NCI-H146 treated with DMSO at 0.1 percent for 48 hours (cell line): ENCODE results near the gene TGM4.

ENCODE experiments used
- DNase-seq: peaks from one replicate; lab custom pipeline; 2025; ENCODE audit not compliant: unreplicated experiment; lab: John Stamatoyannopoulos, UW

Gene TGM4

DNA sequence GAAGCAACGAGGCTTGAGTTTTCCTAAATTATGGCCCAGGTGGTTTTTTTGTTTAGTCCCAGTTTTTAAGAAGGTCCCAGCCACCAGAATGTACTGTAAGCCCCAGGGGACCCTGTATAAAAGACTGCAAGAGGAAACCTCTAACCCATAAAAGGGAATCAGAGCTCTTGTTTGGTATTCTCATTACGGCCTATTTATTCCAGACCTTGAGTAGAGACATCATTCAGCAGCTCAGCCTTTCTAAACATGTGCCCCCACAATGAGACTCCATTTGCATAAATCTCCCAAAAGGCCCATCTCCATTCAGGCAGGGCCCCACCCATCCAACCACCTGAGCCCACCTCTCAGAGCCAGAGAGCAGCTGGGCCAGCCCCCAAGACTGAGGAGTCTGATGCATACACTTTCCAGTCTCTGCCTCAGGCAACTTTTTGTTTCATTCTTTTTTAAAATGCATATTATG, 75.9 kb downstream of the TGM4 start:
- DNase-seq = no peak

DNA sequence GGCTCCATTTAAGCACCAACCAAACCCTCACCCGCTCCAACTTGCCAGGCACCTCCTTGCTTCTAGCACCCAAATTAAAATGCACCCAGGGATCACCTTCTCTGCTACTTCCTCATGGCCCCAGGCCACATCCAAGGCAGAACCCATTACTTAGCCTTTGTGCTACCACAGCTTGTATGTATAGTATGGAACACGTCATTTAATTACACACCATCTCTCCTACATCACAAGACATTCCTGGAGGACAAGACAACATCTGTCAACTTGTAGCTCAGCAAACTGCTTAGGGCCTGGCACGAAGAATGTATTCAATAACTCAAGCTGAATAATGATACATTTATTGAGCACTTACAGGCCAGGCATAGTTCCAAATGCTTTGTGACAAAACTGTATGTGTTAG, 78.3 kb downstream of the TGM4 start:
- no peak for DNase-seq

DNA sequence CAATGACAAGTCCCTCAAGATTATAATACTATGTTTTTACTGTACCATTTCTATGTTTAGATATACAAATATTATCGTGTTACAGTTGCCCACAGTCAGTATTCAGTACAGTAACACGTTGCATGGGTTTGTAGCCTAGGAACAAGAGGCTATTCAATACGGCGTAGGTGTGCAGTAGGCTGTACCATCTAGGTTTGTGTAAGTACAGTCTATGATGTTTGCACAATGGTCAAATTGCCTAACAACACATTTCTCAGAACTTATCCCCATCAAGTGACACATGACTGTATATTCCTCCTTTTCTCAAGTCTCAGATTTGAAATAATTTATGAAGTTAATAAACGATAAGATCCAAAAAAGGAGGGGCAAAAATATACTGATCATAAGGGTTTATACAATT, 79.9 kb downstream of the TGM4 start:
- no peak for DNase-seq

DNA sequence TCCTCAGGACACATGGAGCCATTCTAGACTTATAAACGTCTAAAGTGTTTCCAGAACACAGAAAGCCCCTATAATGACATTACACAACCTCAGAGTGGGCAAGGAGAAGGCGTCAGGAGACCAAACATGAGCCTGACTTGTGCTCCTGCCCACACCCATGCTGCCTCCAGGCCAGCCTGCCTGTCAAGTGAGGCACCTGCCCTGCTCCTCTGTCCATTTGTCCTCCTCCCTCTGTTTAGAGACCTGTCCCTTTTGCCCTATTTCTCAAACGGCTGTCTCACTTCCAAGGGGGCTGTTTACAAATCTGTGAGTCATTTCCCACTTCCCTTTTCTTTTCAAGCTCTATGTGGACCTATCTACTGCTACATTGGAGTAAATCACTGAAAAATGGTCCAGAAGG, 80.6 kb downstream of the TGM4 start:
- no peak for DNase-seq

DNA sequence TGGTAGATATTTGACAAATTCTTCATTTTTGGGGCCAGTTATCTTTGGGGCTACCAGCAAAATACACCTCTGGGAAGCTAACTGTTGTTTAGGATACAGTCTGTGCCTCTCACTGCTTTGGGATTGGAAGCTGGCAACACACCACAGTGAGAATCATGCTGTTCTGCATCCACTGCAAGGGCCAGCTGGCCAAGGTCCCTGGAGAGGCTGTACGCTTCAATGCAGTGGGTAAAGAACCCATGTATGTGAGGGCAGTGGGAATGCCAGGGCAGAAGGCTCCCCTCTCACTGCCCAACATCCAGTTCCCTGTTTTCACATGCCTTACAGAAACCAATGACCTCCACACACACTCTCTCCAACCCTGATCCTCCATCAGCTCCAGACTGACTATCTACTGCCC, 81.5 kb downstream of the TGM4 start:
- no peak for DNase-seq

DNA sequence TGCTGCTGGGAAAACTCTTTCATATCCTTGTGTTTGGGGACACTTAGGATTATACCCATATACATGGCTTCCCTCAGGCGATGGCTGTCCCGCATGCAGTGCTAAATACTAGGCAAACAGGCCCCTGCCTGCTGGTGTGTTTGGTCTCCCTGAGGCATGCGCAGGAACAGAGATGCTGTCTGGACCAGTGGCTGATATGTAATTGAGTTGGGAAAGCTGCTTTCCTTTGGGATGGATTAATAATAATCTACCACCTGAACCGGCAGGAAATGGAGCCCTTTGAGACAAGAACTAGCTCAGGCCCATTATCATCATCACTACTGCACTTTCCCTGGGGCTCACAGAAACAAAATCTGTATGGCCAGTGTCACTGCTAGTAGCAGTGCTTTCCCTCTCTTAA, 83.6 kb downstream of the TGM4 start:
- no peak for DNase-seq

DNA sequence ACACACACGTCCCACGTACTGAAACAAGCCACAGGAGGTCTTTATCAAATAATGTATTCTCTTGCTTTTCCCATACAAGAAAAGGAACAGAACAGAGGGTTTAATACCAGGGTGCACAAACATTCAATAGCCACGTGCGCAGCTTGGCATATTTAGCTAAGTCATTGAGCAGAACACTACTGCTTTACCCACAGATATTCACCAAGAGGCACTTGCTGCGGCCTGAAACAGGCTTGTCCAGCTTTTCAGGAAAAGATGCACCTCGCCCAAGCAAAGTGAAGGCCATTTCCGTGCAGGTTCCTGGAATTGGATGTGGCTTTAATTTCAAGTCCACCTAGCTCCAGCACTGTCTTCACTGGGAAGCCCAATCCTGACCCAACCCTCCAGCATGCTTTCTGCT, 84.0 kb downstream of the TGM4 start:
- DNase-seq = no peak

DNA sequence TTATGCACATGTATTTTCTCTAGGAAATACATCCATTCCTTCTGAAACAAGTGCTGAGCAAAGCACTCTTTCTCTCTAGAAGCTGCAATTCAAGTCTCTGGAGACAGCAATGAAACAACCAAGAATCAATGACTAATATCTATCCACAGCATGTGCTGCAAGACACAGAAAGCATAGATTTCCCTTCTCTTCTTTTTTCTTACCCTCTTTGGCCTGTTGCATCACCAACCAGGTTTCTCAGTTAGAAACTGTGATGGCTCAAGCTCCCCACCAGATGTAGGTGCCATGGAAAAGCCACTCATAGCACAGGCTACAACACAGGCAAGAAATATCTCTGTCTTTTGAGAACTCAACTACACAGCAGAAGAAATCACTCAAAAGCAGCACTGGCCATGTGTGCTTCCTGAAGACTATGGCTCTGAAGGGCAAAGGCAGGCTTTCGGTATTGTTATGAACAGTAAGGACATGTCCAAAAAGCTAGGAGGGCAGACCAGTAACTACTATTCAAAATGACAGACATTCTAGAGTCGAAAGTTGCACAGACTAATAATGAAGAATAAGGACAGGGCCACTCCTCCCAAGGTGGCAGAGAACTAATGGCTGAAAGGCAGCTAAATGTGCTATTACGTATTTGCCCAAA, 86.1 kb downstream of the TGM4 start:
- DNase-seq = no peak

DNA sequence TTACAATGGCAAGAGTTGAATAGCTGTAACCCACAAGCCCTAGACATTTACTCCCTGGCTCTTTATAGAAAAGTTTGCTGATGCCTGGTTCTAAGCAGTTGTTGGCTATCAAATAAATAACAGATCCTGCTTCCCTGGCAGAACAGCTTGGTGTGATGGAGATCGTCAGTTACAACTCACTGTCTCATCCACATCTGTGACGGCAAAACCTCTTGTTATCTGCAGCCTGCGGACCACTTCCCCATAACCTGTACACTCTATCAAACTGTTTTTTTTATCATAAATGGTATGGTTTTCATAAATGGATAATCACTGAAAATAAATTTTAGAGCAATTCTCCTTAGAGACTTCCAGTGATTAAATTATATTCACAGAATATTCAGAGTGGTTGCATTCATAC, 87.5 kb downstream of the TGM4 start:
- DNase-seq = no peak

DNA sequence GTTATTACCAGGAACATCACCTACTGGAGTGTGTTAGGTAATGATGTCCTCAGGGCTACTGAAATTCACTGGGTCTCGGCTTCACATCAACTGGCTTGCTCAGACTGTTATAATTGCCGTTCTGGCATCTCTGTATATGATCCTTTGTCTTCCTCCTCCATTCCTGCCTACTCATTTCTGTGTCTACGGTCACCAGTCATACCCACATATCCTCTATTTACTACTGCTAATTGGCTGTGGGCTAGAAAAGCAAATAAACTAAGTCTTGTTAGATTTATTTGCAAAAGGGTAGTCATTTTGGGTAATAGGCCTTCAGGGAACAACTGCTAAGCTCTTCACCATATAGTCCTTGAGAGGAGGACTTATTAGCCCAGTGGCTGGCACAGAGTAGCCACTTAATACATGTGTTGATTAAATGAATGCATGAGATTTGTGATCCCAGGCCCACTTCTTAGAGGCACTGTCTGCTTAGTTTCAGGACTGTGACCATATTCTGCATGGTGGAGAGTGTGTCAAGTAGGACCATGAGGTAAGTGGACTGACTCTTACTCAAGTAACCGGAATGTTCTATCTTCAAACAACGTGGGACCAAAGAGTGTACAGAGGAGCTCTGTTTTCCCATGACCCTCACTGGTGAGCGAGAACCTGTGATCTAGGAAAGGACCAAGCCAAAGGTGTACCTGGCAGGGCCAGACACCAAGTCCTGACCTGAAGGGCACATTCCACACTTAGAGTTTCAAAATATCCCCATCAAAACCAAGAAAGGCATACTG, 88.4 kb downstream of the TGM4 start:
- DNase-seq = no peak

DNA sequence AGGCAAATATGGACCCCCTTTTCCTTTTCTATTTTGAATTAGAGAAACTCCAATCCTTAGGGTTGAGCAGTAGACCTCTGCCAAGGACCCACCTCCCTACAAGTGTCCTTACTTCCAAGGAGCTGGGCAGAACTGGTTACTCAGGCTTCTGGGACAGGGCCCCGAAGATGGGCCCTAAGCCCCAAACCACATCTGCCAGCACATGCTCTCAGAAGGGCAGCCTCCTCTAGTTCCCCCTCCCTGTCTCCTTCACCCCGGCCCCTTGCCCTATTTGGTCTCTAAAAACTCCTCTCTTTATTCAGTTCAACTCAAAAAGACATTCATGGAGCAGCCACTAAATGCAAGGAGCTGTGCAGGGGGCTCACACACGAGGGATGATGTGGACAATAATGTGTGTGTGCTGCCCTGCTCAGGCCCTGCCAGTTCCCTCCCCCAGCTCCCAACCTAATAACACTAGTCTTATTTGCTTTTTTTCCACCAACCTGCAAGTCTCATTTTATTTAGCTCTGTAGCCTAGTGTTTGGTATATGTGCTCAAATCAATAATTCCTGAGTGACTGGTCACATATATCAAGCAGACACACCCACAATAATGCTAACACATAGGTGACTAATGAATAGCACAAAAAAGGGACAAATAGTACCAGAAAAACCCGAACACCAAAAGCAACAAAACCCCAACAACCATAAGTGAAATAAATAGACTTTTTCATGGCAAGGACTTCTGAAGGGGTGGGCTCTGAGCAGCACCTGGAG, 89.3 kb downstream of the TGM4 start:
- no peak for DNase-seq
